GM19238 (cell line): Measurements from ENCODE around the gene GNAO1.

Source experiments
- DNase-seq: peaks from one replicate; pipeline ENCODE4 v3.0.0; 2011; ENCODE audit warnings: low spot score; ENCODE audit not compliant: insufficient read length

The GNAO1 gene

GRCh38 chr16:56347670-56348069 is 156.4 kb downstream of the GNAO1 start:
- DNase-seq = no peak

- no peak for DNase-seq
Observed at GRCh38 chr16:56348168-56349085, 157.1 kb downstream of the GNAO1 start.

GRCh38 chr16:56349086-56349415 is 157.8 kb downstream of the GNAO1 start:
- no peak for DNase-seq

GRCh38 chr16:56349711-56350161 is 158.4 kb downstream of the GNAO1 start:
- DNase-seq = no peak

- no peak for DNase-seq
Observed at GRCh38 chr16:56350491-56351405, 159.5 kb downstream of the GNAO1 start.

GRCh38 chr16:56351481-56351880 is 160.2 kb downstream of the GNAO1 start:
- DNase-seq = no peak

- no peak for DNase-seq
Observed at GRCh38 chr16:56352351-56353053, 161.2 kb downstream of the GNAO1 start.

- DNase-seq = no peak
Observed at GRCh38 chr16:56353054-56353921, 162.0 kb downstream of the GNAO1 start.

GRCh38 chr16:56354016-56354415 is 162.7 kb downstream of the GNAO1 start:
- DNase-seq = no peak

- DNase-seq = no peak
Observed at GRCh38 chr16:56354746-56355145, 163.5 kb downstream of the GNAO1 start.

- no peak for DNase-seq
Observed at GRCh38 chr16:56355221-56355620, 163.9 kb downstream of the GNAO1 start.

- no peak for DNase-seq
Observed at GRCh38 chr16:56355786-56356275, 164.5 kb downstream of the GNAO1 start.

- DNase-seq = peak; percentile 91
Observed at GRCh38 chr16:56356276-56357240, 165.3 kb downstream of the GNAO1 start.

GRCh38 chr16:56357241-56357764 is 166.0 kb downstream of the GNAO1 start:
- DNase-seq = no peak

- DNase-seq = no peak
Observed at GRCh38 chr16:56357765-56358322, 166.6 kb downstream of the GNAO1 start.

GRCh38 chr16:56360117-56361008 is 169.1 kb downstream of the GNAO1 start:
- DNase-seq = no peak

GRCh38 chr16:56362057-56362655 is 170.9 kb downstream of the GNAO1 start:
- no peak for DNase-seq
